ENCODE measurements around the gene KRT15. TPM values are rescaled to one million over a fixed set of nuclear protein-coding genes. Genes with fewer than 3 reads are reported as not detected.

KRT15 gene
- total and polyA plus RNA-seq, 2 donors (not counting 1 experiment from before 2014, with no cell fraction given): not detected

DNA sequence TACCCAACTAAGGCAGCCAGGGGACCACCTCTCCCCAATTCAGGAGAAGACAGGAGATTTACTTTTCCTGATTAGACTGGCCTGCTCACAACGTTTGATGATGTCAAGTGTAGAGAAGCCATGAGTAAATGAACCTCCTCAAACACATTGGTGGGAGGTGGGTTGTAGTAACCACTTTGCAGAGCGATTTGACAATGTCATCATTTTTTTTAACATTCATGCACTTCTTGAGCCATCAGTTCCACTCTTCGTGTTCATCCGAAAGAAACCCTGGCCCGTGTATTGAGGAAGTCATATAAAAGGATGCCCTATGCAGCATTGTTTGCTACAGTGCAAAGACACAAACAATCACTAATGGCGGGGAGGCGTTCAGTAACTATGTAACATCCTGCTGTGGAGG lies 14.9 kb upstream of the KRT15 start:
- Histone ChIP-seq H3K4me3 (ENCODE audit: control extremely low read depth in 1 of 5, extremely low read depth in 1 of 5, insufficient read depth in 1 of 5, low read depth in 2 of 5, low read length in 4 of 5) (no peak overlapping the region), H4K20me1 (ENCODE audit: control insufficient read depth, insufficient read depth, low read length, poor library complexity, severe bottlenecking) (no peaks in the 10 kb centered on the region), H3K79me2 (ENCODE audit: control insufficient read depth, insufficient read depth, low read length) (no peaks in the 10 kb centered on the region), H3K27me3 (replicated peaks in 1 of 4; ENCODE audit: control extremely low read depth in 1 of 4, control insufficient read depth in 3 of 4, insufficient read depth in 4 of 4, low read length in 3 of 4) (peaks cover 0 to 37% (median 11%) of the 10 kb centered on the region in 4 experiments), H3K9ac (ENCODE audit: low read length) (no peak overlapping the region), H2AFZ (ENCODE audit: insufficient read depth, low read depth, low read length, poor library complexity, severe bottlenecking) (no peak overlapping the region), H3K27ac (ENCODE audit: low read length in 2 of 2) (no peak overlapping the region), H3K4me2 (replicated peaks; ENCODE audit: low read depth, low read length, poor library complexity, severe bottlenecking) (no peak overlapping the region), H3K36me3 (replicated peaks in 1 of 2; ENCODE audit: control extremely low read depth in 1 of 2, control insufficient read depth in 1 of 2, extremely low read depth in 1 of 2, insufficient read depth in 2 of 2, low read length in 1 of 2) (no peaks in the 10 kb centered on the region), H3K4me1 (ENCODE audit: control insufficient read depth in 2 of 2, insufficient read depth in 2 of 2, low read length in 2 of 2) (no peaks in the 10 kb centered on the region), H3K9me3 (ENCODE audit: control extremely low read depth in 1 of 3, control insufficient read depth in 2 of 3, insufficient read depth in 1 of 3, low read length in 2 of 3) (peaks cover 0 to under 1% (median 0%) of the 10 kb centered on the region in 3 donors)
- DNase-seq: no peak
- intact Hi-C loops (cut with micrococcal nuclease): no loop called here
- ChIA-PET POLR2A (interaction anchor here (0.6 kb wide), 1 partner anchor 12 kb away, joined by 6 read pairs; no protein-coding TSS in a partner anchor), CTCF (interaction anchor here (1.7 kb wide), 1 partner anchor 16 kb away, joined by 8 read pairs; no protein-coding TSS in a partner anchor)
- H3K27ac Mint-ChIP-seq: no peak overlapping the region
- no peak for ATAC-seq (ENCODE audit: low read depth)
- H3K9me3 Mint-ChIP-seq (ENCODE audit: insufficient read depth): no peaks in the 10 kb centered on the region
- TF ChIP-seq, protein P1, sequence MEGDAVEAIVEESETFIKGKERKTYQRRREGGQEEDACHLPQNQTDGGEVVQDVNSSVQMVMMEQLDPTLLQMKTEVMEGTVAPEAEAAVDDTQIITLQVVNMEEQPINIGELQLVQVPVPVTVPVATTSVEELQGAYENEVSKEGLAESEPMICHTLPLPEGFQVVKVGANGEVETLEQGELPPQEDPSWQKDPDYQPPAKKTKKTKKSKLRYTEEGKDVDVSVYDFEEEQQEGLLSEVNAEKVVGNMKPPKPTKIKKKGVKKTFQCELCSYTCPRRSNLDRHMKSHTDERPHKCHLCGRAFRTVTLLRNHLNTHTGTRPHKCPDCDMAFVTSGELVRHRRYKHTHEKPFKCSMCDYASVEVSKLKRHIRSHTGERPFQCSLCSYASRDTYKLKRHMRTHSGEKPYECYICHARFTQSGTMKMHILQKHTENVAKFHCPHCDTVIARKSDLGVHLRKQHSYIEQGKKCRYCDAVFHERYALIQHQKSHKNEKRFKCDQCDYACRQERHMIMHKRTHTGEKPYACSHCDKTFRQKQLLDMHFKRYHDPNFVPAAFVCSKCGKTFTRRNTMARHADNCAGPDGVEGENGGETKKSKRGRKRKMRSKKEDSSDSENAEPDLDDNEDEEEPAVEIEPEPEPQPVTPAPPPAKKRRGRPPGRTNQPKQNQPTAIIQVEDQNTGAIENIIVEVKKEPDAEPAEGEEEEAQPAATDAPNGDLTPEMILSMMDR (IDR thresholded peaks at IDR 0.05): no peak
- TF ChIP-seq EZH2 (IDR thresholded peaks at IDR 0.05; ENCODE audit: borderline replicate concordance, insufficient read depth, low read depth, low read length, poor library complexity, severe bottlenecking): no peak
- WGBS (ENCODE audit: insufficient coverage): 100% methylated on average over 1 of the region's 7 CpGs
- peaks cover 4% of the 10 kb centered on the region for H3K4me1 Mint-ChIP-seq
- H3K27me3 Mint-ChIP-seq: peaks cover 68% of the 10 kb centered on the region
- no peak overlapping the region for H3K4me3 Mint-ChIP-seq

DNA sequence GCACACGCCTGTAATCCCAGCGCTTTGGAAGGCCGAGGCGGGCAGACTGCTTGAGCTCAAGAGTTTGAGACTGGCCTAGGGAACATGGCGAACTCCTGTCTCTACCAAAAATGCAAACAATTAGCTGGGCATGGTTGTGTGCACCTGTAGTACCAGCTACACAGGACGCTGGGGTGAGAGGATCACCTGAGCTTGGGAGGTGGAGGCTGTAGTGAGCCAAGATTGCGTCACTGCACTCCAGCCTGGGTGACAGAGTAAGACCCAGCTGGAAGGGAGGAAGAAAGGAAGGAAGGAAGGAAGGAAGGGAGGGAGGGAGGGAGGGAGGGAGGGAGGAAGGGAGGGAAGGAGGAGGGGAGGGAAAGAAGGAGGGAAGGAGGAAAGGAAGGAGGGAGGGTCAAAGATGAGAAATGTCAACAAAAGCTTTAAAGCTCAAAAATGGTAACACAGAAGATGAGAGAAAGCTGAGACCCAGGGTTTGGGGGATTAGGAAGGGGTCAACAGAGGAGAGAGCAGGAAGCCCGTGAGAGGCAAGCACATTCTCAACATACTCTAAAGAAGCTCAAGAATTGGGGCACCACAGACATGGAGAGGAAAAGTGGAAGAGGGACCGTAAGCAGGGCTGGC lies 14.4 kb upstream of the KRT15 start:
- Histone ChIP-seq H3K4me3 (ENCODE audit: control extremely low read depth in 1 of 5, extremely low read depth in 1 of 5, insufficient read depth in 1 of 5, low read depth in 2 of 5, low read length in 4 of 5) (no peak overlapping the region), H3K9ac (ENCODE audit: low read length) (no peak overlapping the region), H3K27ac (ENCODE audit: low read length in 2 of 2) (no peak overlapping the region), H3K9me3 (ENCODE audit: control extremely low read depth in 1 of 3, control insufficient read depth in 2 of 3, insufficient read depth in 1 of 3, low read length in 2 of 3) (peaks cover 0 to 6% (median 0%) of the 10 kb centered on the region in 3 donors), H3K4me2 (replicated peaks; ENCODE audit: low read depth, low read length, poor library complexity, severe bottlenecking) (no peak overlapping the region), H2AFZ (ENCODE audit: insufficient read depth, low read depth, low read length, poor library complexity, severe bottlenecking) (no peak overlapping the region), H4K20me1 (ENCODE audit: control insufficient read depth, insufficient read depth, low read length, poor library complexity, severe bottlenecking) (no peaks in the 10 kb centered on the region), H3K27me3 (replicated peaks in 1 of 4; ENCODE audit: control extremely low read depth in 1 of 4, control insufficient read depth in 3 of 4, insufficient read depth in 4 of 4, low read length in 3 of 4) (peaks cover 0 to 42% (median 12%) of the 10 kb centered on the region in 4 experiments), H3K79me2 (ENCODE audit: control insufficient read depth, insufficient read depth, low read length) (no peaks in the 10 kb centered on the region), H3K4me1 (ENCODE audit: control insufficient read depth in 2 of 2, insufficient read depth in 2 of 2, low read length in 2 of 2) (peaks cover 4 to 5% of the 10 kb centered on the region in 2 donors), H3K36me3 (replicated peaks in 1 of 2; ENCODE audit: control extremely low read depth in 1 of 2, control insufficient read depth in 1 of 2, extremely low read depth in 1 of 2, insufficient read depth in 2 of 2, low read length in 1 of 2) (no peaks in the 10 kb centered on the region)
- no peak overlapping the region for H3K4me3 Mint-ChIP-seq
- 84% methylated on average over 6 of the region's 9 CpGs for WGBS (ENCODE audit: insufficient coverage)
- H3K27ac Mint-ChIP-seq: no peak overlapping the region
- no peaks in the 10 kb centered on the region for H3K9me3 Mint-ChIP-seq (ENCODE audit: insufficient read depth)
- H3K4me1 Mint-ChIP-seq: peaks cover 7% of the 10 kb centered on the region
- ATAC-seq (ENCODE audit: low read depth): no peak
- CTCF ChIA-PET: interaction anchor here (0.6 to 1.7 kb wide), 2 partner anchors 16 to 36 kb away, joined by 3 to 8 read pairs; no protein-coding TSS in a partner anchor
- intact Hi-C loops (cut with micrococcal nuclease): no loop called here
- no peak for TF ChIP-seq EZH2 (IDR thresholded peaks at IDR 0.05; ENCODE audit: borderline replicate concordance, insufficient read depth, low read depth, low read length, poor library complexity, severe bottlenecking)
- TF ChIP-seq, protein P1 (IDR thresholded peaks at IDR 0.05): no peak
- H3K27me3 Mint-ChIP-seq: peaks cover 69% of the 10 kb centered on the region
- POLR2A ChIA-PET: no interaction called here
- no peak for DNase-seq

Measured in B cell (primary cell).